Activated CD8-positive, alpha-beta T cell treated with anti-CD3 and anti-CD28 coated beads for 36 hours (primary cell): ENCODE data around the gene IP6K3. TPM values are rescaled to one million over a fixed set of nuclear protein-coding genes. Genes with fewer than 3 reads are reported as not detected.

Experiments
- ATAC-seq: fragments of 200-7000 bp; cut with Tn5 transposase; one replicate; pipeline ENCODE4 v1.10.0; 2021; ENCODE audit warnings: mild to moderate bottlenecking, moderate library complexity
- CTCF ChIA-PET: fragments of 350-600 bp; sonication (Branson Sonifier 250); formaldehyde crosslinking; loops from one replicate; lab custom pipeline; 2021; ENCODE audit warnings: antibody characterized with exemption; lab: Charles Lee
- POLR2A ChIA-PET: fragments of 350-600 bp; sonication (Branson Sonifier 250); formaldehyde crosslinking; loops from one replicate; lab custom pipeline; 2021; ENCODE audit warnings: antibody characterized with exemption; lab: Charles Lee
- DNase-seq: peaks from one replicate; pipeline ENCODE4 v3.0.0-alpha.2; 2020
- H3K27ac Mint-ChIP-seq: one replicate; pipeline ENCODE4 v1.8.0; 2021; ENCODE audit warnings: mild to moderate bottlenecking, mixed read lengths
- H3K27me3 Mint-ChIP-seq: one replicate; pipeline ENCODE4 v1.8.0; 2021; ENCODE audit warnings: mixed read lengths
- H3K36me3 Mint-ChIP-seq: one replicate; pipeline ENCODE4 v1.8.0; 2021; ENCODE audit warnings: low read depth, mixed read lengths
- H3K4me1 Mint-ChIP-seq: one replicate; pipeline ENCODE4 v1.8.0; 2021; ENCODE audit warnings: low read depth, mixed read lengths
- H3K4me3 Mint-ChIP-seq: one replicate; pipeline ENCODE4 v1.8.0; 2021; ENCODE audit warnings: mild to moderate bottlenecking, moderate library complexity, mixed read lengths
- H3K9me3 Mint-ChIP-seq: one replicate; pipeline ENCODE4 v1.8.0; 2021; ENCODE audit warnings: mixed read lengths
- intact Hi-C: fragments of 100-400 bp; cut with micrococcal nuclease; formaldehyde crosslinking; loops from one replicate; pipeline ENCODE4 v1.10.0; 2022
- total RNA-seq, 2 experiments: library from RNA; stranded (reverse); gene quantifications; one replicate each; pipeline ENCODE4 v1.2.3, GENCODE V29; 2021
- TF ChIP-seq, protein P1 (sequence below): fragments of 200-600 bp; IDR thresholded peaks from one replicate; pipeline ENCODE4 v1.8.0; 2022; ENCODE audit warnings: antibody characterized with exemption, mild to moderate bottlenecking

The IP6K3 gene
- total RNA-seq, 2 experiments from 2014 or later: not detected

DNA sequence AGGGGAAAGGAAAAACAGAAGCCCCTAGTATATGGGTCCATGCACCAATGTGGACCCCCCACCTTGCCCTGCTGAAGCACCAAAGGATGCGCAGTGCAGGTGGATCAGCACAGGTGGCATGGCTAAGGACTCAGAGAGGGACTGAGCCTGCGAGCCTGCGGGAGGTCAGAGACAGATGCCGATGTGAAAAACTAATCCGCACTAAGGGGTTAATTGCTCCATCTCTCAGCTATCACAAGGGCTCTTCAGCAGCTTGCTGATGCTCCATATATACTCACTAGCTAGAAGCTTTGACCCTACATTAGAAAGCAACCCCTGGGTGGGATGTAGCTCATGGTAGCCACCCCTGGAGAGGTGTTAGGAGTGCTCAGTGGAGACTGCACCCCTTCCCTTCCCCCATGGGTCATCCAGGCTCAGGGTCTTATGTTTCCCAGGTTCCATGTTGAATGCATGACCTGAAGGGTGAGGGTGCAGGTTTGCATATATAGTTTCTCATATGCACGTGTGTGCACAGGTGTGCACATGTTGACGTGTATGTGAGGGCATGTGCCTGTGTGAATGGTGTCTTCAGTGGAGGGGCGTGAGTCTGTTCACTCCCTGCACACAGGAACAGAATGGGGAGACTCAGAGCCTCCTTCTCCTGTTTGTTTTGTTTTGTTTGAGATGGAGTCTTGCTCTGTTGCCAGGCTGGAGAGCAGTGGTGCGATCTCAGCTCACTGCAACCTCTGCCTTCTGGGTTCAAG lies 13.4 kb upstream of the IP6K3 start:
- H3K36me3 Mint-ChIP-seq: no peaks in the 10 kb centered on the region
- no peak overlapping the region for H3K4me3 Mint-ChIP-seq
- TF ChIP-seq, protein P1, sequence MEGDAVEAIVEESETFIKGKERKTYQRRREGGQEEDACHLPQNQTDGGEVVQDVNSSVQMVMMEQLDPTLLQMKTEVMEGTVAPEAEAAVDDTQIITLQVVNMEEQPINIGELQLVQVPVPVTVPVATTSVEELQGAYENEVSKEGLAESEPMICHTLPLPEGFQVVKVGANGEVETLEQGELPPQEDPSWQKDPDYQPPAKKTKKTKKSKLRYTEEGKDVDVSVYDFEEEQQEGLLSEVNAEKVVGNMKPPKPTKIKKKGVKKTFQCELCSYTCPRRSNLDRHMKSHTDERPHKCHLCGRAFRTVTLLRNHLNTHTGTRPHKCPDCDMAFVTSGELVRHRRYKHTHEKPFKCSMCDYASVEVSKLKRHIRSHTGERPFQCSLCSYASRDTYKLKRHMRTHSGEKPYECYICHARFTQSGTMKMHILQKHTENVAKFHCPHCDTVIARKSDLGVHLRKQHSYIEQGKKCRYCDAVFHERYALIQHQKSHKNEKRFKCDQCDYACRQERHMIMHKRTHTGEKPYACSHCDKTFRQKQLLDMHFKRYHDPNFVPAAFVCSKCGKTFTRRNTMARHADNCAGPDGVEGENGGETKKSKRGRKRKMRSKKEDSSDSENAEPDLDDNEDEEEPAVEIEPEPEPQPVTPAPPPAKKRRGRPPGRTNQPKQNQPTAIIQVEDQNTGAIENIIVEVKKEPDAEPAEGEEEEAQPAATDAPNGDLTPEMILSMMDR: no peak
- ATAC-seq (no peak), DNase-seq (no peak)
- H3K9me3 Mint-ChIP-seq: no peaks in the 10 kb centered on the region
- H3K27ac Mint-ChIP-seq: no peak overlapping the region
- CTCF ChIA-PET: interaction anchor here (1.3 to 3.9 kb wide), 5 partner anchors 11 to 395 kb away, joined by 3 to 28 read pairs (median 9); partner anchors contain the start of gene UQCC2
- peaks cover 5% of the 10 kb centered on the region for H3K4me1 Mint-ChIP-seq
- intact Hi-C loops: no loop called here
- no peaks in the 10 kb centered on the region for H3K27me3 Mint-ChIP-seq
- POLR2A ChIA-PET: no interaction called here

DNA sequence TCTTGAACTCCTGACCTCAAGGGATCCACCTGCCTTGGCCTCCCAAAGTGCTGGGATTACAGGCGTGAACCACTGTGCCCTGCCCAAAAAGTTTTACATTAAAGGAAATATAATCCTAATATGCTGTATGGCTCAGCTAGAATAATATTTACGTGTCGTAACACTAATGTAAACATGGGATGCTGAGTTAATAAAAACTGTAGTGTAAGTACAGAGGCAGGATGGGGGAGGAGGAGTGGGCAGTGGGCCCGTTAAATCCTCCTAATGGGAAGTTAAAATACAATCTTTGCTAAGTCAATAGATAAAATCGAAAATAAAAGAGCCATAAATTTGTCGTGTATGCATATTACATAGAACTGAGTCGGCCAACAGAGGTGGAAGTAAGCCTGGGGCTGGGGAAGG lies 12.1 kb upstream of the IP6K3 start:
- intact Hi-C loops: no loop called here
- ChIA-PET CTCF (interaction anchor here (1.3 to 3.9 kb wide), 3 partner anchors 12 to 15 kb away, joined by 3 to 28 read pairs (median 8); no protein-coding TSS in a partner anchor), POLR2A (interaction anchor here (0.6 to 1.1 kb wide), 2 partner anchors 12 to 1865 kb away, joined by 3 read pairs; partner anchors contain the start of gene IP6K3)
- Mint-ChIP-seq H3K27ac (no peak overlapping the region), H3K9me3 (no peaks in the 10 kb centered on the region), H3K4me1 (peaks cover 5% of the 10 kb centered on the region), H3K36me3 (no peaks in the 10 kb centered on the region), H3K27me3 (no peaks in the 10 kb centered on the region), H3K4me3 (no peak overlapping the region)
- DNase-seq (no peak), ATAC-seq (no peak)
- TF ChIP-seq, protein P1: no peak

DNA sequence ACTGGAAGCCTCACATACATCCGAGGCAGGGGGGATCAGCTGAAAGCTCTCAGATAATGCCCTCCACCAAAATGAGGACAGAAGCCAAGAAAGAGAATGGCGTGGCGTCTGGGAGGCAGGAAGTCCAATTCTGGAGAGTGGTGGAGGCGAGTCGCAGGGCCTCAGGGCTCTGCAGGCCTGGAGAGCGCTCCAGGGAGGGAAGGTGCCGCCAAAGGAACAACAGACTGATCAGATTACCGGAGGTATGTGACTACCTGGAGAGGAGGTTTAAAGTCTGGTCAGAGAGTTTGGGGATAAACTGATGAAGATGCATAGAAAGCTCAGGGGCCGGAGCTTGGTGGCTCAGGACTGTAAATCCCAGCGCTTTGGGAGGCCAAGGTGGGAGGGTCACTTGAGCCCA lies 11.2 kb upstream of the IP6K3 start:
- no peaks in the 10 kb centered on the region for H3K36me3 Mint-ChIP-seq
- ChIA-PET CTCF (interaction anchor here (0.7 to 2.3 kb wide), 6 partner anchors 10 to 270 kb away, joined by 3 to 8 read pairs (median 5); partner anchors contain the start of gene UQCC2), POLR2A (no interaction called here)
- intact Hi-C loops: no loop called here
- no peak for DNase-seq
- no peaks in the 10 kb centered on the region for H3K27me3 Mint-ChIP-seq
- peaks cover 5% of the 10 kb centered on the region for H3K4me1 Mint-ChIP-seq
- no peak for ATAC-seq
- H3K27ac Mint-ChIP-seq: no peak overlapping the region
- no peak overlapping the region for H3K4me3 Mint-ChIP-seq
- H3K9me3 Mint-ChIP-seq: no peaks in the 10 kb centered on the region
- TF ChIP-seq, protein P1: no peak

DNA sequence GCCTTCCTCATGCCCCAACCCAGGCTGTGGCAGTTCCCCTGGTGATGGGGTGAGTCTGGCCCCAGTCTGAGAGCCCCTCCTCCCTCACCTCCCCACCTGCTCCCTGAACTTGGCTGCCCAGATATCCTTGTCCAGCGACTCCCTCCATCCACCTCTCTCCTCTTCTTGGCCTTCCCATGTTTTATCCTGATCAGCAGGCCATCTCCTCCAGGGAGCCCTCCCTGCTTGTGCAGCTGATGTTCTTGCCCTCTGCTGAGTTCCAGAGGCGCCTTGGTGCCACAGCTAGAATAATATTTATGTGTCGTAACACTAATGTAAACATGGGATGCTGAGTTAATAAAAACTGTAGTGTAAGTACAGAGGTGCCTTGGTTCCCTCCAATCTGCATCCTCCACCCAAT lies 10.4 kb upstream of the IP6K3 start:
- POLR2A ChIA-PET: no interaction called here

More for the DNA sequence above, 10.4 kb upstream of the IP6K3 start:
- H3K4me1 Mint-ChIP-seq: peaks cover 5% of the 10 kb centered on the region
- H3K9me3 Mint-ChIP-seq: no peaks in the 10 kb centered on the region
- CTCF ChIA-PET: interaction anchor here (0.7 to 2.3 kb wide), 5 partner anchors 11 to 270 kb away, joined by 4 to 8 read pairs (median 5); partner anchors contain the start of gene UQCC2
- intact Hi-C loops: no loop called here
- no peaks in the 10 kb centered on the region for H3K27me3 Mint-ChIP-seq
- ATAC-seq (no peak), DNase-seq (no peak)
- H3K4me3 Mint-ChIP-seq: no peak overlapping the region
- no peaks in the 10 kb centered on the region for H3K36me3 Mint-ChIP-seq
- H3K27ac Mint-ChIP-seq: no peak overlapping the region
- TF ChIP-seq, protein P1: no peak
